Astrocyte of the spinal cord (primary cell): ENCODE results near the gene CFAP57.

Source experiments
- DNase-seq: peaks from one replicate; pipeline ENCODE4 v3.0.0; 2011; ENCODE audit warnings: low read depth, low spot score
- H3K4me3 ChIP-seq: 2 replicates; pipeline ENCODE4 v1.5.1; 2011; ENCODE audit warnings: low read depth, mild to moderate bottlenecking, low read length, moderate library complexity
- CTCF ChIP-seq: IDR thresholded peaks from 2 replicates; pipeline ENCODE4 v1.5.1; 2012; ENCODE audit warnings: low read depth, mild to moderate bottlenecking, low read length, inconsistent platforms
- in situ Hi-C: cut with HindIII; loops from 2 replicates; pipeline ENCODE4 v1.10.0; 2017; ENCODE audit warnings: low sequenced_read_pairs

Gene CFAP57

DNA sequence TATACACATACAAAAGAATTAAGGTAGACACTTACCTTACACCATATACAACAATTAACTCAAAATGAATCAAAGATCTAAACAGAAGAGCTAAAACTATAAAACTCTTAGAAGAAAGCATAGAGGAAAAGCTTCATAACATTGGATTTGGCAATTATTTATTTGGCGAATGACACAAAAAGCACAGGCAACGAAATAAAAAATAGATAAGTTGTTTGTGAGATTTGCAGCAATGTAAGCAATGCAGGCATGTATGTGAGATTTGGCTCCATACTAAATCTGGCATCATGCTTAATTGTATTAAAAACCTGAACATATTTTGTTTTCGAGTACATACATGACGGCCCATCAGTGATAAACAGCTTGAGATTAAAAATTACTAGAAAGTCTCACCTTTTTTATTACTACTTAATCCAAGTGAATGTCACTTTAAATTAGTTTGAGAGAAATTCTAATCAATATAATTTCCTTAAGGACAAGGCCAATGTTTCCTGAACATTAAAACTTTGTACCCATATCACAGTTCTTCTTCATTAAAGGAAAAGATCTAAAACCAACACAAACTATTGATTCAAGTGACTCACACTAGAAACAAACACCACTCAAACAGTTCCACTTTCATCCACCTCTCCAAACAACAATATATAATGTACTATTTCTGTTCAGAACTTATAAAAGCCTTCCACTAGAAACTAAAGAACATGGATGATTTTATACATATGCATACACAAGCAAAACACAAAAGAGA is 74.5 kb downstream of the CFAP57 start:
- H3K4me3 ChIP-seq = no peak overlapping the region
- in situ Hi-C loops = no loop called here
- DNase-seq = no peak
- no peak for TF ChIP-seq CTCF

DNA sequence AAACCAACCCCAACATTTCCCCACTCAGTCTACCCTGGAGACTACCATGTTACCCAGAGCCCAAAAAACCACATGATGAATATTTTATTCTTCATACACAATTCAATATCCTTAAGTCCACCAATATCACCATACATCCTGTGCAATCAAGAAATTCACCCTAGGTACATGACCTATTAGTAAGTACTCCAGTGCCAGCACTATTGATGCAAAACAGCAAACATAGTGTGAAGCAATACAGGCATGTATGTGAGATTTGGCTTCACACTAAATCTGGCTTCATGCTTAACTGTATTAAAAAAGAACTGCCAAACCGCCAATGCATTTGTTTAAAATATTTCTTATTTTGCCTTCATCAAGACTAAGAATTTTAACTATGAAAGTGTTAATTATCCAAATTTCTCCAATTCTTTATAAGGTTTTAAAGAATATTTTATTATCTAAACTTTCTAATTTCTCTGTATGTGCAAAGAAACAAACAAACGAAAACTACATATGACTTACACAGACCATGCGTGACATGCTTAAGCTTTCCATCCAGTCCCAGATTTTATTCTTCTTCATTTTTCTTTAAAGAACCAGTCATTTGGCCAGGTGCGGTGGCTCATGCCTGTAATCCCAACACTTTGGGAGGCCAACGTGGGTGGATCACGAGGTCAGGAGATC is 75.3 kb downstream of the CFAP57 start:
- in situ Hi-C loops = no loop called here
- DNase-seq = no peak

GRCh38 chr1:43250351-43250761 is 78.2 kb downstream of the CFAP57 start:
- DNase-seq = no peak
- no peak overlapping the region for H3K4me3 ChIP-seq
- no peak for TF ChIP-seq CTCF
- in situ Hi-C loops = no loop called here

More for the DNA sequence above, 75.3 kb downstream of the CFAP57 start:
- no peak for TF ChIP-seq CTCF
- H3K4me3 ChIP-seq = no peak overlapping the region

DNA sequence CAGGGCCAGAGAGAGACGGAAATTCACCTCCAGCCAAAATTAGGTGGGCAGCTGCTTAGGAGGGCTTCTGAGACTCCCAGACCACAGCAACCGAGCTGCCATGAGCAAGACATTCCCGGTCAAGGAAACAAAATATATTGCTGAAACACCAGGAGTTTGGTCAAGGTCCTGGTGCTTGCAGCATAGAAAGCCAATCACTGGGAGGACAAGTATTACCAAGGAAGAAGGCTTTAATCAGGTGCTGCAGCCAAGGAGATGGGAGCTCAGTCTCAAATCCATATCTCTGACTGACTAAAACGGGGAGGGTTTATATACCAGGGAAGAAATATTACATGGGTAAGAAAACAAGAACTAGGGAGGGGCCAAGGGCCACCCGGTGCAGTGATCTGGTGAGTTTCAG is 78.9 kb downstream of the CFAP57 start:
- no peak for TF ChIP-seq CTCF
- DNase-seq = no peak
- in situ Hi-C loops = no loop called here
- H3K4me3 ChIP-seq = no peak overlapping the region

- H3K4me3 ChIP-seq = no peak overlapping the region
- TF ChIP-seq CTCF = no peak
- DNase-seq = no peak
- in situ Hi-C loops = no loop called here
Measured at GRCh38 chr1:43252225-43252624, 80.1 kb downstream of the CFAP57 start.

DNA sequence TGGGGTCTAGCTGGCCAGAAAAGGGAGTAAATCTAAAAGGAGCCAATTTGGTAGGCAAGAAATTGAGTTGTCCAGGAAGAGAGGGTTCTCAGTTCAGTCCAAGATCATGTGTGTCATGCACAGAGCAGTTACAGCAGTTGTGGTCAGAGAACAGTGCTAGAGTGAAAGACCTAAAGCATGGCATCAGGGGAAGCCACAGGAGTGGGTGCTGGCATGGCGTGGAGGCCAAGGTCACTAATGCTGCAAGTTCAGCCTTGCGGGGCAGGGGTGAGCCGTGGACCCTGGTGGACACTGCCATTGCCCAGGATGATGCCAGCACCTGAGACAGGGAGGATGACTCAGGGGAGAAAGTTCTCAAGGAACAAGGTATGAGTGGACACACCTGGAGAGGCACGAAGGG is 81.0 kb downstream of the CFAP57 start:
- no peak for DNase-seq
- in situ Hi-C loops = no loop called here
- H3K4me3 ChIP-seq = no peak overlapping the region

More for the DNA sequence above, 81.0 kb downstream of the CFAP57 start:
- no peak for TF ChIP-seq CTCF
